HCT116 (cell line): ENCODE data around the gene VRK1.

Source experiments
- EGR1 ChIP-seq: IDR thresholded peaks from 2 replicates; pipeline ENCODE4 v1.6.1; 2012; ENCODE audit warnings: low read depth
- ELF1 ChIP-seq: IDR thresholded peaks from 2 replicates; pipeline ENCODE4 v1.6.1; 2012; ENCODE audit warnings: low read depth, borderline replicate concordance
- EZH2 ChIP-seq: fragments of 200-600 bp; sonication (generic); IDR thresholded peaks from 2 replicates; pipeline ENCODE4 v1.6.1; 2017; ENCODE audit warnings: antibody characterized with exemption, mixed run types
- JUND ChIP-seq: IDR thresholded peaks from 2 replicates; pipeline ENCODE4 v1.6.1; 2012
- POLR2A ChIP-seq: IDR thresholded peaks from 2 replicates; pipeline ENCODE4 v1.7.0; 2011; ENCODE audit warnings: borderline replicate concordance; ENCODE audit not compliant: insufficient read depth, insufficient read length; ENCODE audit errors: extremely low read depth
- POLR2AphosphoS5 ChIP-seq: IDR thresholded peaks from 2 replicates; pipeline ENCODE4 v1.6.1; 2011; ENCODE audit warnings: mild to moderate bottlenecking, low read depth, low read length, moderate library complexity
- SIN3A ChIP-seq: IDR thresholded peaks from 2 replicates; pipeline ENCODE4 v1.6.1; 2012; ENCODE audit warnings: low read depth
- YY1 ChIP-seq: IDR thresholded peaks from 2 replicates; pipeline ENCODE4 v1.6.1; 2011; ENCODE audit warnings: low read length, low read depth, moderate library complexity, mild to moderate bottlenecking; ENCODE audit not compliant: insufficient replicate concordance; ENCODE audit errors: extremely low read depth
- TF ChIP-seq, protein P1 (sequence below), 3 experiments: fragments of 200-600 bp in 1 of 3; sonication (generic) in 1 of 3; IDR thresholded peaks in 2 of 3; conservative IDR thresholded peaks in 1 of 3; 2 replicates each; pipeline ENCODE4 v1.5.1; 2012 to 2017; ENCODE audit warnings: low read depth in 2 of 3, low read length in 2 of 3, antibody characterized with exemption in 1 of 3, borderline replicate concordance in 1 of 3, control low read depth in 1 of 3, mild to moderate bottlenecking in 1 of 3, mixed read lengths in 1 of 3, mixed run types in 1 of 3, moderate library complexity in 1 of 3; ENCODE audit not compliant: insufficient read depth in 1 of 3
- TF ChIP-seq, protein P2 (sequence below): IDR thresholded peaks from 2 replicates; pipeline ENCODE4 v1.6.1; 2011; ENCODE audit warnings: mild to moderate bottlenecking, low read length, moderate library complexity; ENCODE audit not compliant: insufficient replicate concordance; ENCODE audit errors: extremely low read depth
- TF ChIP-seq, protein P3 (sequence below): IDR thresholded peaks from 2 replicates; pipeline ENCODE4 v1.6.1; 2012

DNA sequence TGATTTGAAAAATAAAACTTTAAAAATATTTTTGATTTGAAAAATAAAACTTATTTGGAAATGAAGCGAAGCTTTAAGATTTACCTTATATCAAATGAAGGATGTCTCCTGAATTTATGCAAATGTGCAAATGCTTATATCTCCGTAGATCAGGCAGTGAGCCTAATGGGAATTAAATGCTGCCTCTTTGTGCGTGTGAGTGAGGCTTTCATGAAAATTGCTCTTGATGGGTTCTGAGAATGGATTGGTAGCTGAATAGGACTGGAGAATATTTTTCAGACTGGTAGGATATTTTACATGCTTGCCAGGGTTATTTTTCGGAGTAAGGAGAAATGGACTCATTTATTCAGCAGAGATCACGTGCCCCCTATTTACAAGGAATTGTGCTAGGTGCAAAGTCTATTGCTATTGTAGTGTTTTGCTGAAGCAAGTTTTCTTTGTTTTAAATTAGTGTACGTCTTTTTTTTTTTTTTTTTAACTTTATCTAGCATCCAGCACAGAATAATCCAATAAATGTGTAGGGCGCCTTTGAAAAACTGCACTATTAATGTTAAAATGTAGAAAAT is 2.4 kb downstream of the VRK1 start:
- no peak for TF ChIP-seq ELF1
- TF ChIP-seq JUND = no peak
- TF ChIP-seq, protein P1, sequence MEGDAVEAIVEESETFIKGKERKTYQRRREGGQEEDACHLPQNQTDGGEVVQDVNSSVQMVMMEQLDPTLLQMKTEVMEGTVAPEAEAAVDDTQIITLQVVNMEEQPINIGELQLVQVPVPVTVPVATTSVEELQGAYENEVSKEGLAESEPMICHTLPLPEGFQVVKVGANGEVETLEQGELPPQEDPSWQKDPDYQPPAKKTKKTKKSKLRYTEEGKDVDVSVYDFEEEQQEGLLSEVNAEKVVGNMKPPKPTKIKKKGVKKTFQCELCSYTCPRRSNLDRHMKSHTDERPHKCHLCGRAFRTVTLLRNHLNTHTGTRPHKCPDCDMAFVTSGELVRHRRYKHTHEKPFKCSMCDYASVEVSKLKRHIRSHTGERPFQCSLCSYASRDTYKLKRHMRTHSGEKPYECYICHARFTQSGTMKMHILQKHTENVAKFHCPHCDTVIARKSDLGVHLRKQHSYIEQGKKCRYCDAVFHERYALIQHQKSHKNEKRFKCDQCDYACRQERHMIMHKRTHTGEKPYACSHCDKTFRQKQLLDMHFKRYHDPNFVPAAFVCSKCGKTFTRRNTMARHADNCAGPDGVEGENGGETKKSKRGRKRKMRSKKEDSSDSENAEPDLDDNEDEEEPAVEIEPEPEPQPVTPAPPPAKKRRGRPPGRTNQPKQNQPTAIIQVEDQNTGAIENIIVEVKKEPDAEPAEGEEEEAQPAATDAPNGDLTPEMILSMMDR (IDR thresholded peaks at IDR 0.05 in 2 of 3, conservative IDR thresholded peaks at IDR 0.05 in 1 of 3; ENCODE audit: borderline replicate concordance in 1 of 3, insufficient read depth in 1 of 3, low read depth in 2 of 3, low read length in 2 of 3) = no peak
- TF ChIP-seq POLR2A = no peak
- no peak for TF ChIP-seq EZH2
- TF ChIP-seq, protein P2, sequence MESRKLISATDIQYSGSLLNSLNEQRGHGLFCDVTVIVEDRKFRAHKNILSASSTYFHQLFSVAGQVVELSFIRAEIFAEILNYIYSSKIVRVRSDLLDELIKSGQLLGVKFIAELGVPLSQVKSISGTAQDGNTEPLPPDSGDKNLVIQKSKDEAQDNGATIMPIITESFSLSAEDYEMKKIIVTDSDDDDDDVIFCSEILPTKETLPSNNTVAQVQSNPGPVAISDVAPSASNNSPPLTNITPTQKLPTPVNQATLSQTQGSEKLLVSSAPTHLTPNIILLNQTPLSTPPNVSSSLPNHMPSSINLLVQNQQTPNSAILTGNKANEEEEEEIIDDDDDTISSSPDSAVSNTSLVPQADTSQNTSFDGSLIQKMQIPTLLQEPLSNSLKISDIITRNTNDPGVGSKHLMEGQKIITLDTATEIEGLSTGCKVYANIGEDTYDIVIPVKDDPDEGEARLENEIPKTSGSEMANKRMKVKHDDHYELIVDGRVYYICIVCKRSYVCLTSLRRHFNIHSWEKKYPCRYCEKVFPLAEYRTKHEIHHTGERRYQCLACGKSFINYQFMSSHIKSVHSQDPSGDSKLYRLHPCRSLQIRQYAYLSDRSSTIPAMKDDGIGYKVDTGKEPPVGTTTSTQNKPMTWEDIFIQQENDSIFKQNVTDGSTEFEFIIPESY = no peak
- TF ChIP-seq YY1 = no peak
- no peak for TF ChIP-seq EGR1
- TF ChIP-seq, protein P3, sequence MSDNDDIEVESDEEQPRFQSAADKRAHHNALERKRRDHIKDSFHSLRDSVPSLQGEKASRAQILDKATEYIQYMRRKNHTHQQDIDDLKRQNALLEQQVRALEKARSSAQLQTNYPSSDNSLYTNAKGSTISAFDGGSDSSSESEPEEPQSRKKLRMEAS = no peak
- no peak for TF ChIP-seq POLR2AphosphoS5
- no peak for TF ChIP-seq SIN3A
